HG02588 (cell line): ENCODE measurements around the gene UNK.
"Not testable (repeated sequence)": the region's sequence is repeated elsewhere in the genome, so short reads cannot be mapped to it uniquely, and the experiment has no call there.

Experiments used
- ATAC-seq: cut with Tn5 transposase; IDR thresholded peaks from one replicate; pipeline ENCODE4 v1.9.1; 2021; ENCODE audit warnings: mild to moderate bottlenecking, moderate library complexity; ENCODE audit not compliant: unreplicated experiment

UNK gene

GRCh38 chr17:75771334-75772281, 13.0 kb upstream of the UNK start:
- ATAC-seq: no peak

- no peak for ATAC-seq
Measured at GRCh38 chr17:75773121-75773807, 11.3 kb upstream of the UNK start.

- no peak for ATAC-seq
Measured at GRCh38 chr17:75773808-75774470, 10.7 kb upstream of the UNK start.

- ATAC-seq: no peak
Measured at GRCh38 chr17:75774471-75774990, 10.1 kb upstream of the UNK start.

- no peak for ATAC-seq
Measured at GRCh38 chr17:75774991-75775668, 9.5 kb upstream of the UNK start.

- no peak for ATAC-seq
Measured at GRCh38 chr17:75776386-75777295, 8.0 kb upstream of the UNK start.

- ATAC-seq: no peak
Measured at GRCh38 chr17:75777296-75777922, 7.2 kb upstream of the UNK start.

- not testable (repeated sequence) for ATAC-seq
Measured at GRCh38 chr17:75778066-75778860, 6.3 kb upstream of the UNK start.

- ATAC-seq: peak; percentile 13
Measured at GRCh38 chr17:75778861-75779249, 5.8 kb upstream of the UNK start.

- ATAC-seq: peak; percentile 55
Measured at GRCh38 chr17:75779250-75779986, 5.2 kb upstream of the UNK start.

- no peak for ATAC-seq
Measured at GRCh38 chr17:75779987-75780889, 4.4 kb upstream of the UNK start.

- ATAC-seq: no peak
Measured at GRCh38 chr17:75783069-75783783, 1.4 kb upstream of the UNK start.

GRCh38 chr17:75783803-75784472, 668 bp upstream of the UNK start:
- ATAC-seq: peak; percentile 2

GRCh38 chr17:75785016-75785890, 647 bp downstream of the UNK start:
- ATAC-seq: peak; percentile 68

GRCh38 chr17:75791254-75791653, 6.6 kb downstream of the UNK start:
- no peak for ATAC-seq
